Gastrocnemius medialis (tissue), 4 donors: ENCODE measurements around the gene RFC3. TPM values are rescaled to one million over a fixed set of nuclear protein-coding genes. Genes with fewer than 3 reads are reported as not detected.

Experiments used
- ATAC-seq, 2 donors: fragments of 150-250 bp; one replicate each; pipeline ENCODE4 v1.9.1; 2016
- DNase-seq, 2 donors: peaks; one replicate each; pipeline ENCODE4 v3.0.0-alpha.2; 2019
- H3K27ac ChIP-seq, 4 donors: fragments of 200-600 bp; sonication (generic); 1 replicate in 1 of 4; 2 replicates in 3 of 4; pipeline ENCODE4 v1.5.1; 2016 to 2018; ENCODE audit warnings: mild to moderate bottlenecking in 2 of 4, moderate library complexity in 1 of 4
- H3K27me3 ChIP-seq, 3 donors: fragments of 200-600 bp; sonication (generic) in 2 of 3; 1 replicate in 1 of 3; 2 replicates in 2 of 3; pipeline versions ENCODE4 v1.5.1 to v1.6.0; 2016 to 2019; ENCODE audit warnings: mild to moderate bottlenecking in 1 of 3, moderate library complexity in 1 of 3
- H3K36me3 ChIP-seq, 2 donors: fragments of 200-600 bp; sonication (generic) in 1 of 2; one replicate each; pipeline ENCODE4 v1.5.1; 2017 to 2018
- H3K4me1 ChIP-seq, 2 donors: fragments of 200-600 bp; sonication (generic) in 1 of 2; one replicate each; pipeline ENCODE4 v1.5.1; 2016 to 2017; ENCODE audit warnings: mild to moderate bottlenecking in 2 of 2
- H3K4me3 ChIP-seq, 4 donors: fragments of 200-600 bp; sonication (generic) in 3 of 4; 1 replicate in 1 of 4; 2 replicates in 3 of 4; pipeline ENCODE4 v1.5.1; 2016 to 2019; ENCODE audit warnings: mild to moderate bottlenecking in 2 of 4
- H3K9me3 ChIP-seq, 3 donors: fragments of 200-600 bp; sonication (generic) in 2 of 3; 1 replicate in 1 of 3; 2 replicates in 2 of 3; pipeline ENCODE4 v1.5.1; 2016 to 2019
- POLR2A ChIP-seq, 2 donors: fragments of 450-650 bp; IDR thresholded peaks; one replicate each; pipeline ENCODE4 v1.6.1; 2017; ENCODE audit warnings: antibody characterized with exemption in 2 of 2, mild to moderate bottlenecking in 2 of 2, moderate library complexity in 2 of 2
- in situ Hi-C, 4 donors: fragments of 200-750 bp; cut with MboI; loops; one replicate each; pipeline versions ENCODE4 v1.15.0 to v1.8.0; 2017; ENCODE audit warnings: low sequenced_read_pairs in 4 of 4
- intact Hi-C: fragments of 100-400 bp; cut with DNase I; formaldehyde crosslinking; loops from one replicate; pipeline ENCODE4 v1.15.1; 2023; ENCODE audit warnings: low total_unique reads
- total RNA-seq, 4 donors: library from RNA; depleted of rRNA; stranded (reverse); fragments of >200 nt; gene quantifications; one replicate each; pipeline versions ENCODE4 v1.1.0 to v1.2.3, GENCODE V29; 2016
- TF ChIP-seq, protein P1 (sequence below), 5 experiments: fragments of 450-650 bp in 3 of 5; fragments of 200-600 bp in 2 of 5; sonication (generic) in 2 of 5; IDR thresholded peaks in 4 of 5; conservative IDR thresholded peaks in 1 of 5; 1 replicate in 4 of 5; 2 replicates in 1 of 5; pipeline ENCODE4 v1.5.1; 2016 to 2019; ENCODE audit warnings: antibody characterized with exemption in 5 of 5, mild to moderate bottlenecking in 3 of 5, moderate library complexity in 3 of 5

Gene RFC3
- total RNA-seq, 4 donors from 2014 or later: 2.2 to 5.6 (median 3.7) TPM

DNA sequence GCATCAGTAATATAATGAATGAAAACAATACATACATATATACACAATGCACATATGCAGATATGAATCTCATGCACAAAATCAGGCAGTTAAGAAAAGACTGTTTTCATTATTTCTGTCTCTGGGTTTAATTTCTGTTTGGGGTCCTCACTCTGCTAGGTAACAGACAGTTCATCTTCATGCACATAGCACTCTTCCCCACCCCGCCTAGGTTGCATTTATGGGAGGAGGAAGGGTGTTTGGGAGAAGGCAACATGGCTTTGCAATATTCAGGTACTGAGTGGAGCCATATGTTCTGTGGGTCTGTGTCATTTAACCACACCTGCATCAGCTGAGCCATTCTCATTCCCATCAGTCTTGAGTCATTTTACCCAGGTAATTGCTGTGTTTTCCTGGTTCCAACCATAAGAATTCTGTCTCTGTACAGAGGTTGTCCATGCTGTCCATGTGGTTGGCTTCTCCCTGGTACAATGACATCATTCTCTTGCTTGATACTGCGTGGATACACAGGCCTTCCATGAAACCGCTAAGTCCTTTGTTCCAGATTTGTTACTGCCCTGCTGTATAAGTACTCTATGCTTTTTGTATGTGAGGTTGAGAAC, 45.3 kb downstream of the RFC3 start:
- no peaks in the 10 kb centered on the region for H3K4me1 ChIP-seq
- ATAC-seq: no peak

DNA sequence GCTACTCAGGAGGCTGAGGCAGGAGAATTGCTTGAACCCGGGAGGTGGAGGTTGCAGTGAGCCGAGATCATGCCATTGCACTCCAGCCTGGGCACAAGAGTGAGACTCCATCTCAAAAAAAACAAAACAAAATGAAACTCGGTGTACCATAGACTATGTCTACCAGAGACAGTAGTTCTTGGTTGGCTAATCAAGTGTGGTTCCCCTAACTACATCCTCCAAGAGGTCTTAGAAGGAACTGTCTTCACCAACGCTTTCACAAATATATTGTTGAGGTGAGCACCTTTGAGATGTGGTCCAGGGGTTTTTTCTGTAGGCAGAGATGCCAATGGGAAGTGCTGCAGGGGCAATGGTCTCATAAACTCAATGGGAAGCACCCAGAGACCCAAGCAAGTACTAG, 48.0 kb downstream of the RFC3 start:
- no peak for TF ChIP-seq POLR2A (IDR thresholded peaks at IDR 0.05)
- TF ChIP-seq, protein P1, sequence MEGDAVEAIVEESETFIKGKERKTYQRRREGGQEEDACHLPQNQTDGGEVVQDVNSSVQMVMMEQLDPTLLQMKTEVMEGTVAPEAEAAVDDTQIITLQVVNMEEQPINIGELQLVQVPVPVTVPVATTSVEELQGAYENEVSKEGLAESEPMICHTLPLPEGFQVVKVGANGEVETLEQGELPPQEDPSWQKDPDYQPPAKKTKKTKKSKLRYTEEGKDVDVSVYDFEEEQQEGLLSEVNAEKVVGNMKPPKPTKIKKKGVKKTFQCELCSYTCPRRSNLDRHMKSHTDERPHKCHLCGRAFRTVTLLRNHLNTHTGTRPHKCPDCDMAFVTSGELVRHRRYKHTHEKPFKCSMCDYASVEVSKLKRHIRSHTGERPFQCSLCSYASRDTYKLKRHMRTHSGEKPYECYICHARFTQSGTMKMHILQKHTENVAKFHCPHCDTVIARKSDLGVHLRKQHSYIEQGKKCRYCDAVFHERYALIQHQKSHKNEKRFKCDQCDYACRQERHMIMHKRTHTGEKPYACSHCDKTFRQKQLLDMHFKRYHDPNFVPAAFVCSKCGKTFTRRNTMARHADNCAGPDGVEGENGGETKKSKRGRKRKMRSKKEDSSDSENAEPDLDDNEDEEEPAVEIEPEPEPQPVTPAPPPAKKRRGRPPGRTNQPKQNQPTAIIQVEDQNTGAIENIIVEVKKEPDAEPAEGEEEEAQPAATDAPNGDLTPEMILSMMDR (IDR thresholded peaks at IDR 0.05 in 4 of 5, conservative IDR thresholded peaks at IDR 0.05 in 1 of 5): no peak
- ATAC-seq (no peak), DNase-seq (no peak)
- Histone ChIP-seq H3K4me1 (no peaks in the 10 kb centered on the region), H3K27me3 (no peaks in the 10 kb centered on the region), H3K4me3 (no peak overlapping the region), H3K36me3 (no peaks in the 10 kb centered on the region), H3K27ac (no peak overlapping the region), H3K9me3 (no peaks in the 10 kb centered on the region)
- in situ Hi-C loops (no loop called here), intact Hi-C loops (no loop called here)

More for the DNA sequence above, 45.3 kb downstream of the RFC3 start:
- Histone ChIP-seq H3K36me3 (no peaks in the 10 kb centered on the region), H3K9me3 (no peaks in the 10 kb centered on the region), H3K27me3 (no peaks in the 10 kb centered on the region), H3K27ac (no peak overlapping the region), H3K4me3 (no peak overlapping the region)
- in situ Hi-C loops (no loop called here), intact Hi-C loops (no loop called here)
- no peak for DNase-seq
- TF ChIP-seq, protein P1 (IDR thresholded peaks at IDR 0.05 in 4 of 5, conservative IDR thresholded peaks at IDR 0.05 in 1 of 5): no peak
- TF ChIP-seq POLR2A (IDR thresholded peaks at IDR 0.05): no peak

DNA sequence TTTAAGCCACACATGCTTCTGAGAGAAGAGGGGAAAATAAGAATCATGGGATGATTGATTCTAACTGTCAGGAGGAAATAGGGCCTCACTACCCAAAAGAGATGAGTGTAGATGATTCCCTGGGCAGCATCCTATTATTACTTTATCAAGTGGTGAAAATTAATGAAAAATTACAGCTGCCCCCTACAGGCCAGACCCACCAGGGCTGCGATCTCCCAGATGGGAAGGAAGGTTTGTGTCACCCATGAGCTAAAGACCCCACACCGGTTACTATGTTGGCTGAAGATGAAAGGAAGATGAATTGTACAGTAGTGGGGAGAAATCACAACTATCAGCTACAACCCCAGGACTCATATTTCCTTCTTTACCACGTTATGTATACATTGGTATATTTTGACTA, 49.5 kb downstream of the RFC3 start:
- Histone ChIP-seq H3K9me3 (no peaks in the 10 kb centered on the region), H3K36me3 (no peaks in the 10 kb centered on the region), H3K27me3 (no peaks in the 10 kb centered on the region), H3K4me3 (no peak overlapping the region), H3K4me1 (no peaks in the 10 kb centered on the region), H3K27ac (no peak overlapping the region)
- DNase-seq: no peak
- ATAC-seq: no peak
- TF ChIP-seq POLR2A (IDR thresholded peaks at IDR 0.05): no peak
- TF ChIP-seq, protein P1 (IDR thresholded peaks at IDR 0.05 in 4 of 5, conservative IDR thresholded peaks at IDR 0.05 in 1 of 5): no peak
- in situ Hi-C loops (no loop called here), intact Hi-C loops (no loop called here)

DNA sequence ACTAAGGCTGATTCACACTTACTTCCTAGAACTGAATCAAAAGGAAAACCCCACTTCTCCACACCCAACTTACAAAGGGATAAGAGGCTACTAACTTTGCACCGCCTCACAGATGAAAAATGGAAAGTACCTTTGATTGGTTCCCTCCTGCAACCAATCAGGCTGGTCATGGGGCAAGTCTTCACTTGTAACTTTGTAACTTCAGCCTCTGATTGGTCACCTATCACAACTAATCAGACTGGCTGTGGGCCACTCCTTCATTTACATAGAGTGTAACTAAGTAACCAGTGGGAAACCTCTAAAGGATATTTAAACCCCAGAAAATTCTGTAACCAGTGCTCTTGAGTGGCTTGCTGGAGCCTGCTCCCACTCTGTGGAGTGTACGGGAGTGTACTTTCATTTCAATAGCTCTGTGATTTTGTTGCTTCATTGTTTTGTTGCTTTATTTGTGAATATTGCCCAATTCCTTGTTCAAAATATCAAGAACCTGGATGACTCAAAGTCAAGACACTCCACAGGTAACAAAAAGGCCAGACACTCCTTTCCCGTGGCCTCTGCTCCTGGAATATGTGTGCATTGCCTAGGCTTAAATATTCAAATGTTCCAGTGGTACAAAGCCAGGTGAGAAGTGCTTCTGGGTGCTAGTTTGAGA, 50.5 kb downstream of the RFC3 start:
- Histone ChIP-seq H3K4me3 (no peak overlapping the region), H3K4me1 (no peaks in the 10 kb centered on the region), H3K27ac (no peak overlapping the region), H3K27me3 (no peaks in the 10 kb centered on the region), H3K9me3 (no peaks in the 10 kb centered on the region), H3K36me3 (no peaks in the 10 kb centered on the region)
- intact Hi-C loops (no loop called here), in situ Hi-C loops (no loop called here)
- no peak for DNase-seq
- no peak for ATAC-seq
- TF ChIP-seq, protein P1 (IDR thresholded peaks at IDR 0.05 in 4 of 5, conservative IDR thresholded peaks at IDR 0.05 in 1 of 5): no peak
- TF ChIP-seq POLR2A (IDR thresholded peaks at IDR 0.05): no peak
